ENCODE results near the gene PF4V1. TPM values are rescaled to one million over a fixed set of nuclear protein-coding genes. Genes with fewer than 3 reads are reported as not detected.

The PF4V1 gene
- total RNA-seq, 2 experiments from 2014 or later = not detected

GRCh38 chr4:73832651-73833237, 20.4 kb upstream of the PF4V1 start:
- intact Hi-C loops (cut with micrococcal nuclease) = no loop called here
- H3K36me3 Mint-ChIP-seq (ENCODE audit: low read depth) = no peaks in the 10 kb centered on the region
- H3K27ac Mint-ChIP-seq = no peak overlapping the region
- DNase-seq = no peak
- CTCF ChIA-PET = interaction anchor here (0.5 kb wide), 1 partner anchor 302 kb away, joined by 3 read pairs; no protein-coding TSS in a partner anchor
- no peak overlapping the region for H3K4me3 Mint-ChIP-seq
- H3K4me1 Mint-ChIP-seq (ENCODE audit: low read depth) = peaks cover 2% of the 10 kb centered on the region
- H3K9me3 Mint-ChIP-seq = peaks cover 2% of the 10 kb centered on the region
- peaks cover 8% of the 10 kb centered on the region for H3K27me3 Mint-ChIP-seq (ENCODE audit: low read depth)

- no peak within 1 kb of the TSS for H3K4me3 Mint-ChIP-seq
- CTCF ChIA-PET = no interaction called here
- intact Hi-C loops (cut with micrococcal nuclease) = no loop called here
- no peak within 1 kb of the TSS for H3K27ac Mint-ChIP-seq
- peaks cover 2% of the 10 kb centered on the region for H3K4me1 Mint-ChIP-seq (ENCODE audit: low read depth)
- peaks cover 24% of the 10 kb centered on the region for H3K27me3 Mint-ChIP-seq (ENCODE audit: low read depth)
- H3K9me3 Mint-ChIP-seq = no peaks in the 10 kb centered on the region
- no peaks in the 10 kb centered on the region for H3K36me3 Mint-ChIP-seq (ENCODE audit: low read depth)
- no peak for DNase-seq
Measured at GRCh38 chr4:73836373-73837279, 16.5 kb upstream of the PF4V1 start, which contains the start of gene CXCL6. Gene CXCL6, plus strand, starts transcription at chr4:73836678. Its CDS starts 73 bp downstream, at chr4:73836751.

GRCh38 chr4:73839071-73839470, 14.0 kb upstream of the PF4V1 start:
- no peak for DNase-seq
- Mint-ChIP-seq H3K4me3 (no peak overlapping the region), H3K36me3 (ENCODE audit: low read depth) (no peaks in the 10 kb centered on the region), H3K4me1 (ENCODE audit: low read depth) (peaks cover 2% of the 10 kb centered on the region), H3K27me3 (ENCODE audit: low read depth) (peaks cover 28% of the 10 kb centered on the region), H3K27ac (no peak overlapping the region), H3K9me3 (no peaks in the 10 kb centered on the region)
- intact Hi-C loops (cut with micrococcal nuclease) = no loop called here
- CTCF ChIA-PET = no interaction called here

- no peaks in the 10 kb centered on the region for H3K36me3 Mint-ChIP-seq (ENCODE audit: low read depth)
- no peaks in the 10 kb centered on the region for H3K9me3 Mint-ChIP-seq
- H3K27ac Mint-ChIP-seq = no peak overlapping the region
- H3K27me3 Mint-ChIP-seq (ENCODE audit: low read depth) = peaks cover 28% of the 10 kb centered on the region
- DNase-seq = no peak
- no peak overlapping the region for H3K4me3 Mint-ChIP-seq
- intact Hi-C loops (cut with micrococcal nuclease) = no loop called here
- CTCF ChIA-PET = no interaction called here
- H3K4me1 Mint-ChIP-seq (ENCODE audit: low read depth) = peaks cover 2% of the 10 kb centered on the region
Measured at GRCh38 chr4:73839715-73840114, 13.4 kb upstream of the PF4V1 start.

GRCh38 chr4:73841243-73841925, 11.7 kb upstream of the PF4V1 start:
- Mint-ChIP-seq H3K4me1 (ENCODE audit: low read depth) (peaks cover 2% of the 10 kb centered on the region), H3K27me3 (ENCODE audit: low read depth) (peaks cover 32% of the 10 kb centered on the region), H3K36me3 (ENCODE audit: low read depth) (no peaks in the 10 kb centered on the region), H3K9me3 (no peaks in the 10 kb centered on the region), H3K27ac (no peak overlapping the region), H3K4me3 (no peak overlapping the region)
- CTCF ChIA-PET = no interaction called here
- no peak for DNase-seq
- intact Hi-C loops (cut with micrococcal nuclease) = no loop called here

- intact Hi-C loops (cut with micrococcal nuclease) = no loop called here
- H3K27me3 Mint-ChIP-seq (ENCODE audit: low read depth) = peaks cover 23% of the 10 kb centered on the region
- H3K4me3 Mint-ChIP-seq = no peak overlapping the region
- H3K36me3 Mint-ChIP-seq (ENCODE audit: low read depth) = no peaks in the 10 kb centered on the region
- H3K4me1 Mint-ChIP-seq (ENCODE audit: low read depth) = no peaks in the 10 kb centered on the region
- H3K9me3 Mint-ChIP-seq = no peaks in the 10 kb centered on the region
- CTCF ChIA-PET = no interaction called here
- no peak overlapping the region for H3K27ac Mint-ChIP-seq
- DNase-seq = no peak
Measured at GRCh38 chr4:73842696-73843095, 10.4 kb upstream of the PF4V1 start.

- no peak for DNase-seq
- Mint-ChIP-seq H3K9me3 (no peaks in the 10 kb centered on the region), H3K27ac (no peak overlapping the region), H3K4me1 (ENCODE audit: low read depth) (no peaks in the 10 kb centered on the region), H3K36me3 (ENCODE audit: low read depth) (no peaks in the 10 kb centered on the region), H3K4me3 (no peak overlapping the region), H3K27me3 (ENCODE audit: low read depth) (peaks cover 23% of the 10 kb centered on the region)
- intact Hi-C loops (cut with micrococcal nuclease) = no loop called here
- CTCF ChIA-PET = interaction anchor here (0.6 kb wide), 1 partner anchor 43 kb away, joined by 4 read pairs; no protein-coding TSS in a partner anchor
Measured at GRCh38 chr4:73843369-73843768, 9.7 kb upstream of the PF4V1 start.

- no peaks in the 10 kb centered on the region for H3K36me3 Mint-ChIP-seq (ENCODE audit: low read depth)
- no peaks in the 10 kb centered on the region for H3K9me3 Mint-ChIP-seq
- no peak overlapping the region for H3K27ac Mint-ChIP-seq
- no peaks in the 10 kb centered on the region for H3K4me1 Mint-ChIP-seq (ENCODE audit: low read depth)
- no peak overlapping the region for H3K4me3 Mint-ChIP-seq
- DNase-seq = no peak
- CTCF ChIA-PET = no interaction called here
- peaks cover 16% of the 10 kb centered on the region for H3K27me3 Mint-ChIP-seq (ENCODE audit: low read depth)
- intact Hi-C loops (cut with micrococcal nuclease) = no loop called here
Measured at GRCh38 chr4:73844345-73844744, 8.8 kb upstream of the PF4V1 start.

- CTCF ChIA-PET = no interaction called here
- intact Hi-C loops (cut with micrococcal nuclease) = no loop called here
- no peak overlapping the region for H3K27ac Mint-ChIP-seq
- no peaks in the 10 kb centered on the region for H3K36me3 Mint-ChIP-seq (ENCODE audit: low read depth)
- no peak overlapping the region for H3K4me3 Mint-ChIP-seq
- DNase-seq = no peak
- peaks cover 13% of the 10 kb centered on the region for H3K27me3 Mint-ChIP-seq (ENCODE audit: low read depth)
- no peaks in the 10 kb centered on the region for H3K9me3 Mint-ChIP-seq
- H3K4me1 Mint-ChIP-seq (ENCODE audit: low read depth) = no peaks in the 10 kb centered on the region
Measured at GRCh38 chr4:73844806-73845205, 8.3 kb upstream of the PF4V1 start.

GRCh38 chr4:73847526-73848182, 5.4 kb upstream of the PF4V1 start:
- no peak overlapping the region for H3K4me3 Mint-ChIP-seq
- no peaks in the 10 kb centered on the region for H3K9me3 Mint-ChIP-seq
- H3K4me1 Mint-ChIP-seq (ENCODE audit: low read depth) = no peaks in the 10 kb centered on the region
- CTCF ChIA-PET = no interaction called here
- peaks cover 6% of the 10 kb centered on the region for H3K27me3 Mint-ChIP-seq (ENCODE audit: low read depth)
- H3K36me3 Mint-ChIP-seq (ENCODE audit: low read depth) = no peaks in the 10 kb centered on the region
- intact Hi-C loops (cut with micrococcal nuclease) = no loop called here
- no peak for DNase-seq
- H3K27ac Mint-ChIP-seq = no peak overlapping the region

- H3K4me1 Mint-ChIP-seq (ENCODE audit: low read depth) = no peaks in the 10 kb centered on the region
- H3K4me3 Mint-ChIP-seq = no peak overlapping the region
- DNase-seq = no peak
- intact Hi-C loops (cut with micrococcal nuclease) = no loop called here
- no peaks in the 10 kb centered on the region for H3K9me3 Mint-ChIP-seq
- no peaks in the 10 kb centered on the region for H3K36me3 Mint-ChIP-seq (ENCODE audit: low read depth)
- peaks cover 4% of the 10 kb centered on the region for H3K27me3 Mint-ChIP-seq (ENCODE audit: low read depth)
- H3K27ac Mint-ChIP-seq = no peak overlapping the region
- CTCF ChIA-PET = no interaction called here
Measured at GRCh38 chr4:73848183-73848777, 4.8 kb upstream of the PF4V1 start.

Data from activated naive CD4-positive, alpha-beta T cell treated with anti-CD3 and anti-CD28 coated beads for 36 hours (primary cell).